Transverse colon (tissue), 4 donors: ENCODE measurements around the gene TMEM273. TPM values are rescaled to one million over a fixed set of nuclear protein-coding genes. Genes with fewer than 3 reads are reported as not detected.

Experiments used
- DNase-seq: peaks from one replicate; pipeline ENCODE4 v3.0.0-alpha.2; 2019
- H3K27ac ChIP-seq, 4 donors: fragments of 200-600 bp; sonication (generic); 2 replicates each; pipeline ENCODE4 v1.5.1; 2016 to 2018; ENCODE audit warnings: inconsistent platforms in 4 of 4
- H3K27me3 ChIP-seq: fragments of 200-600 bp; sonication (generic); 2 replicates; pipeline ENCODE4 v1.5.1; 2017; ENCODE audit warnings: inconsistent platforms
- H3K36me3 ChIP-seq, 4 donors: fragments of 200-600 bp; sonication (generic); 2 replicates each; pipeline ENCODE4 v1.5.1; 2017 to 2019; ENCODE audit warnings: inconsistent platforms in 4 of 4
- H3K4me1 ChIP-seq, 4 donors: fragments of 200-600 bp; sonication (generic); 2 replicates each; pipeline ENCODE4 v1.5.1; 2017 to 2020; ENCODE audit warnings: inconsistent platforms in 4 of 4
- H3K4me3 ChIP-seq, 4 donors: fragments of 200-600 bp; sonication (generic); 1 replicate in 1 of 4; 2 replicates in 3 of 4; pipeline versions ENCODE4 v1.5.1 to v1.6.1; 2017 to 2019; ENCODE audit warnings: inconsistent platforms in 4 of 4
- H3K9me3 ChIP-seq, 2 donors: fragments of 200-600 bp; sonication (generic); 2 replicates each; pipeline ENCODE4 v1.5.1; 2017 to 2019; ENCODE audit warnings: inconsistent platforms in 2 of 2
- CTCF ChIP-seq, 5 experiments: fragments of 200-600 bp in 3 of 5; fragments of 450-650 bp in 2 of 5; sonication (generic) in 3 of 5; IDR thresholded peaks; 1 replicate in 2 of 5; 2 replicates in 3 of 5; pipeline ENCODE4 v1.5.1; 2016 to 2017; ENCODE audit warnings: antibody characterized with exemption in 5 of 5, inconsistent platforms in 3 of 5, mild to moderate bottlenecking in 2 of 5, moderate library complexity in 1 of 5
- EP300 ChIP-seq: sonication (generic); formaldehyde crosslinking; IDR thresholded peaks from one replicate; pipeline ENCODE4 v1.6.1; 2017; ENCODE audit warnings: antibody characterized with exemption, low read depth
- POLR2A ChIP-seq: fragments of 450-650 bp; IDR thresholded peaks from one replicate; pipeline ENCODE4 v1.6.1; 2016; ENCODE audit warnings: antibody characterized with exemption, mild to moderate bottlenecking, moderate library complexity
- POLR2AphosphoS5 ChIP-seq, 3 donors: sonication (generic); formaldehyde crosslinking; IDR thresholded peaks; one replicate each; pipeline ENCODE4 v1.6.1; 2016; ENCODE audit warnings: antibody characterized with exemption in 3 of 3
- WGBS, 2 donors: methylation state at CpG; one replicate each; pipeline ENCODE4 v1.1.5; 2018; ENCODE audit warnings: low coverage in 1 of 2; 5-methylcytosine and 5-hydroxymethylcytosine counted together
- in situ Hi-C, 4 donors: fragments of 200-750 bp; cut with MboI; loops; one replicate each; pipeline versions ENCODE4 v1.15.0 to v1.15.1; 2017; ENCODE audit warnings: low sequenced_read_pairs in 3 of 4, low pct_ligation_motif_present in 1 of 4, low pct_unique_long_range_greater_than_20kb in 1 of 4
- intact Hi-C: fragments of 100-400 bp; cut with DNase I; formaldehyde crosslinking; loops from one replicate; pipeline ENCODE4 v1.15.1; 2023; ENCODE audit warnings: low total_unique reads
- total RNA-seq, 4 donors: library from RNA; depleted of rRNA; stranded (reverse); fragments of >200 nt; gene quantifications; one replicate each; pipeline ENCODE4 v1.1.0, GENCODE V29; 2016

TMEM273 gene
- total RNA-seq, 4 donors from 2014 or later = 0.80 to 18.4 (median 7.4) TPM

- peaks cover 0 to 11% (median 4%) of the 10 kb centered on the region in 4 donors for H3K4me1 ChIP-seq
- intact Hi-C loops = no loop called here
- no peak overlapping the region for H3K4me3 ChIP-seq
- TF ChIP-seq CTCF (IDR thresholded peaks at IDR 0.05) (no peak), EP300 (no peak), POLR2A (no peak), POLR2AphosphoS5 (IDR thresholded peaks at IDR 0.05) (no peak)
- no peaks in the 10 kb centered on the region for H3K9me3 ChIP-seq
- no peak for DNase-seq
- in situ Hi-C loops = no loop called here
- WGBS, 2 donors = 61 to 76% methylated on average over 4 of the region's 4 CpGs
- H3K27ac ChIP-seq = no peak overlapping the region
- no peaks in the 10 kb centered on the region for H3K36me3 ChIP-seq
- no peaks in the 10 kb centered on the region for H3K27me3 ChIP-seq
These were observed 83.1 kb downstream of the TMEM273 start for GRCh38 chr10:49105076-49105475.

Other genes with a start within 250 kb of the TMEM273 start
- not detected for gene LRRC18, start 248.6 kb downstream of the TMEM273 start, total RNA-seq
- 1 to 10 TPM; 2.2 to 6.0 (median 3.9) TPM for gene VSTM4, start 72.9 kb downstream of the TMEM273 start, total RNA-seq
- not detected for gene FAM170B, start 54.4 kb downstream of the TMEM273 start, total RNA-seq
- under 1 TPM in 1 of 4 donors, not detected in 3; under 0.01 TPM for gene C10orf71, start 110.8 kb upstream of the TMEM273 start, total RNA-seq
- gene DRGX, start 207.7 kb upstream of the TMEM273 start, total RNA-seq = under 1 TPM in 2 of 4 donors, not detected in 2; 0.32 to 0.37 TPM